ENCODE results near the gene PRDM15. TPM values are rescaled to one million over a fixed set of nuclear protein-coding genes. Genes with fewer than 3 reads are reported as not detected.

PRDM15 gene
- total RNA-seq, 2 experiments from 2014 or later, result 7.0 to 8.1 TPM

DNA sequence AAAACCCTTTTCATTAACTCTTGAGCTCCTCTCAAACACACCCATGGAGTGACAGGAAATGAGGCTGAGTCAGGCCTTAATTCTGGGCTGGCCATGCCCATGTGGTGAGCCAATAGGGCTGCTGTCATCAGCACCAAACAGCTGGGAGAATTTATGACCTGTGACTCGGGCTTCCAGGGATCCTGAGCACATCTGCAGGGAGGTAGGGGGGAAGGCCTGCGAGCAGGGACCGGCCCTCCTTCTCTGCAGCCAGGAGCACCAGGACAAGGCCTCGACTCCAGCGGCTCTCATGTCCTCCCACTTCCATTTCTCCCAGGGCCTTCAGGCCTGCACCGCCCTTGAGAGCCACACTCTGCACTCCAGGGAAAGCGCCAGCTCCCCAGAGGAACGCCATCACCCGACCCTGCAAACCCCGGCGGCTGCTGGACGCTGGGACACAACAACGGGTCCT is 126.9 kb downstream of the PRDM15 start:
- ChIA-PET POLR2A (no interaction called here), CTCF (interaction anchor here (0.8 kb wide), 1 partner anchor 64 kb away, joined by 3 read pairs; no protein-coding TSS in a partner anchor)
- H3K4me1 Mint-ChIP-seq, result no peaks in the 10 kb centered on the region
- no peaks in the 10 kb centered on the region for H3K36me3 Mint-ChIP-seq (ENCODE audit: low read depth)
- H3K27me3 Mint-ChIP-seq, result no peaks in the 10 kb centered on the region
- no peak overlapping the region for H3K27ac Mint-ChIP-seq
- DNase-seq, result no peak
- H3K4me3 Mint-ChIP-seq, result no peak overlapping the region
- no peaks in the 10 kb centered on the region for H3K9me3 Mint-ChIP-seq

DNA sequence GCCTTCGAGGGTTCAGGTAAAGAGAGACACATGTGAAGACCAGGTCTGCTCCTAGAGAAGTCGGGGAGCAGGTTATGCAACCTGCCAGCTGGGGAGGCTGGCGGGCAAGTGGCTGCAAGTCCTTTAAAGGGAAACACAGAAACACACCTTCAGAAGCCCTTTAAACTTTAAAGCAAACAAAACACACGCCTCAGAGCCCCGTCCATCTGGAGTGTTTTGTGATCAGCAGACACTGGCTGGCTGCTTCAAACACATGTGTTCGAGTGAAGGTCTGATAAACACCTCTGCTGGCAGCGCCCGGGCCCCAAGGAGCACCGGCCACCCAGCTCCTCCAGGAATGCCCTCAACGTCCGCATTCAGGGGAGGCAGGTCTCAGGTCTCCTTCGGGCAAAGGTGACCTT is 127.5 kb downstream of the PRDM15 start:
- DNase-seq, result no peak
- Mint-ChIP-seq H3K4me3 (no peak overlapping the region), H3K27ac (no peak overlapping the region), H3K9me3 (no peaks in the 10 kb centered on the region), H3K36me3 (ENCODE audit: low read depth) (no peaks in the 10 kb centered on the region), H3K27me3 (no peaks in the 10 kb centered on the region), H3K4me1 (no peaks in the 10 kb centered on the region)
- CTCF ChIA-PET, result interaction anchor here (0.8 kb wide), 1 partner anchor 65 kb away, joined by 3 read pairs; no protein-coding TSS in a partner anchor
- POLR2A ChIA-PET, result no interaction called here

- no peak for DNase-seq
- H3K9me3 Mint-ChIP-seq, result no peaks in the 10 kb centered on the region
- H3K27ac Mint-ChIP-seq, result no peak overlapping the region
- H3K4me3 Mint-ChIP-seq, result no peak overlapping the region
- H3K36me3 Mint-ChIP-seq (ENCODE audit: low read depth), result no peaks in the 10 kb centered on the region
- POLR2A ChIA-PET, result no interaction called here
- no peaks in the 10 kb centered on the region for H3K27me3 Mint-ChIP-seq
- CTCF ChIA-PET, result no interaction called here
- no peaks in the 10 kb centered on the region for H3K4me1 Mint-ChIP-seq
Observed at GRCh38 chr21:41750532-41751151, 128.5 kb downstream of the PRDM15 start.

- no peak for DNase-seq
- ChIA-PET CTCF (no interaction called here), POLR2A (no interaction called here)
- H3K9me3 Mint-ChIP-seq, result no peaks in the 10 kb centered on the region
- no peak overlapping the region for H3K4me3 Mint-ChIP-seq
- H3K27ac Mint-ChIP-seq, result no peak overlapping the region
- no peaks in the 10 kb centered on the region for H3K27me3 Mint-ChIP-seq
- H3K36me3 Mint-ChIP-seq (ENCODE audit: low read depth), result no peaks in the 10 kb centered on the region
- H3K4me1 Mint-ChIP-seq, result no peaks in the 10 kb centered on the region
Observed at GRCh38 chr21:41750051-41750450, 129.1 kb downstream of the PRDM15 start.

DNA sequence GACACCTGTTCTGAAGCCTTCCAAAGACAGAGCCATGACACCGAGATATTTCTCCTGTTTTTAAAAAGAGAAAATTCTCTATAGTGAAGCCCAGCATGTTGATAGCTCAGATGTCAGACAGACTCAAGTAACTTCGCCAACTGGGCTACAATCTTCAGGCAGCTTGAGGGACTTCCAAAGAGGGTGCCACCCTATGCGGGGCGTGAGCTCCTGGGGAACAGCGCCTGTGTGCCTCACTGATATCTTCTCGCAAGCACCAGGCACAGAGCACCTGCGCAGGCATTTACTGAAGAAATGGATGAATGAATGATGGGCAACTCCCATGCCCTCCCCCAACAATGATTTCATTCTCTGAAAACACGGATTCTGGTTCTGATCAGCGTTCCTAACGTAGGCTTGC is 129.9 kb downstream of the PRDM15 start:
- no peaks in the 10 kb centered on the region for H3K36me3 Mint-ChIP-seq (ENCODE audit: low read depth)
- H3K9me3 Mint-ChIP-seq, result no peaks in the 10 kb centered on the region
- ChIA-PET POLR2A (no interaction called here), CTCF (no interaction called here)
- H3K4me3 Mint-ChIP-seq, result no peak overlapping the region
- no peak overlapping the region for H3K27ac Mint-ChIP-seq
- no peaks in the 10 kb centered on the region for H3K27me3 Mint-ChIP-seq
- H3K4me1 Mint-ChIP-seq, result no peaks in the 10 kb centered on the region
- DNase-seq, result no peak

Other genes with a start within 250 kb of the PRDM15 start
- not detected for gene RIPK4, start 112.3 kb downstream of the PRDM15 start, total RNA-seq
- gene C2CD2, start 74.7 kb upstream of the PRDM15 start, total RNA-seq, result 1 to 10 TPM; 5.1 to 6.3 TPM
- 10 to 100 TPM; 18.0 to 18.4 TPM for gene ZBTB21, start 131.0 kb upstream of the PRDM15 start, total RNA-seq
- under 1 TPM; 0.05 to 0.10 TPM for gene UMODL1, start 192.0 kb upstream of the PRDM15 start, total RNA-seq

Data from activated CD4-positive, alpha-beta memory T cell treated with anti-CD3 and anti-CD28 coated beads, Interleukin-2, amount 10 ng/mL, durations not matched to agents 7 days and 5 days (primary cell).